Heart left ventricle (tissue), 16 donors: ENCODE measurements around the gene DNAI2. TPM values are rescaled to one million over a fixed set of nuclear protein-coding genes. Genes with fewer than 3 reads are reported as not detected.

Experiments used
- ATAC-seq, 4 donors: fragments of 200-7000 bp; cut with Tn5 transposase; one replicate each; pipeline ENCODE4 v1.9.1; 2020 to 2022; ENCODE audit warnings: moderate library complexity in 4 of 4, mild to moderate bottlenecking in 3 of 4, moderate number of reproducible peaks in 1 of 4
- DNase-seq, 5 donors: peaks; one replicate each; pipeline ENCODE4 v3.0.0-alpha.2; 2020
- H3K27ac ChIP-seq, 12 donors: fragments of 200-600 bp; sonication (generic) in 4 of 12; one replicate each; pipeline versions ENCODE4 v1.5.0 to v1.8.0; 2016 to 2022; ENCODE audit warnings: mild to moderate bottlenecking in 2 of 12
- H3K27me3 ChIP-seq, 9 donors: fragments of 200-600 bp; sonication (generic) in 2 of 9; one replicate each; pipeline versions ENCODE4 v1.5.1 to v1.8.0; 2016 to 2022; ENCODE audit warnings: mild to moderate bottlenecking in 3 of 9
- H3K36me3 ChIP-seq, 9 donors: fragments of 200-600 bp; sonication (generic) in 2 of 9; one replicate each; pipeline versions ENCODE4 v1.5.0 to v1.8.0; 2018 to 2022; ENCODE audit warnings: mild to moderate bottlenecking in 2 of 9
- H3K4me1 ChIP-seq, 12 donors: fragments of 200-600 bp; sonication (generic) in 4 of 12; one replicate each; pipeline versions ENCODE4 v1.5.0 to v1.8.0; 2016 to 2022; ENCODE audit warnings: mild to moderate bottlenecking in 3 of 12
- H3K4me3 ChIP-seq, 12 donors: fragments of 200-600 bp; sonication (generic) in 4 of 12; one replicate each; pipeline versions ENCODE4 v1.5.0 to v1.8.0; 2017 to 2022; ENCODE audit warnings: mild to moderate bottlenecking in 9 of 12, moderate library complexity in 4 of 12
- H3K9me3 ChIP-seq, 12 donors: fragments of 200-600 bp; sonication (generic) in 4 of 12; one replicate each; pipeline versions ENCODE4 v1.5.0 to v1.8.0; 2016 to 2022; ENCODE audit warnings: mild to moderate bottlenecking in 1 of 12
- CTCF ChIP-seq, 12 donors: fragments of 200-600 bp; sonication (generic) in 4 of 12; IDR thresholded peaks; one replicate each; pipeline versions ENCODE4 v1.5.0 to v1.8.0; 2018 to 2022; ENCODE audit warnings: antibody characterized with exemption in 12 of 12, mild to moderate bottlenecking in 5 of 12
- POLR2A ChIP-seq, 2 donors: fragments of 450-650 bp; IDR thresholded peaks; one replicate each; pipeline ENCODE4 v1.6.1; 2017; ENCODE audit warnings: antibody characterized with exemption in 2 of 2, mild to moderate bottlenecking in 2 of 2, moderate library complexity in 2 of 2
- WGBS, 4 donors: extraction: QIAGEN DNeasy Blood & Tissue Kit in 2 of 4; methylation state at CpG; one replicate each; pipeline versions ENCODE4 v1.1.5 to v1.1.7; 2013 to 2018; 5-methylcytosine and 5-hydroxymethylcytosine counted together
- intact Hi-C, 10 donors: fragments of 100-400 bp; cut with DNase I; formaldehyde crosslinking; loops; one replicate each; pipeline versions ENCODE4 v1.11.1 to v1.14.2; 2022
- polyA plus RNA-seq, 2 donors: library from polyadenylated mRNA; stranded (reverse); fragments of 200-250 nt; gene quantifications; one replicate each; pipeline ENCODE4 v1.2.3, GENCODE V29; 2013
- total RNA-seq, 9 donors: library from RNA; depleted of rRNA in 2 of 9; stranded (reverse); fragments of >200 nt in 2 of 9; fragmentation: NEBNext Ultra II Directional in 3 of 9; extraction: Animal tissue kit (Norgen Biotek cat#: 25700) in 3 of 9; gene quantifications; one replicate each; pipeline versions ENCODE4 v1.1.0 to v1.2.4, GENCODE V29; 2016 to 2023
- donor health status: ischemic (EF 13 %, LVEDD 7.1; RV severe dilation, severe dysfunction).
- donor health status: healthy with polysubstance abuse.
- donor health status: DM: no; HTN: yes; CAD: no.
- donor health status: DM: no; HTN: no; CAD: no.
- donor health status: ischemic (EF 25% LVEDD 6.9; RV normal size, moderate dysfunction).
- donor health status: ischemic (EF 25% LVEDD 5.7; RV mildly dilated, moderate dysfunction).
- donor health status: healthy.
- donor health status: DM: yes; HTN: yes; CAD: no.
- donor health status: ischemic (EF 35%, LVEDD 5.7; RV mildly dilated, moderate dysfunction).
- donor health status: nonischemic (EF 11% LVEDD 7.7; RV severe dilation, severe dysfunction).
- donor health status: DM: yes; HTN: yes; CAD: no.
- donor health status: PGD.
- donor health status: ischemic (EF 29% LVEDD 5.4; RV normal size, mild dysfunction).
- donor health status: nonischemic (EF 23%, LVEDD 6.1; RV moderate dilation, normal function).

DNAI2 gene
- total and polyA plus RNA-seq, 11 donors, result not detected

- intact Hi-C loops, result no loop called here
- TF ChIP-seq POLR2A (IDR thresholded peaks at IDR 0.05) (no peak), CTCF (IDR thresholded peaks at IDR 0.05) (no peak)
- no peaks in the 10 kb centered on the region for H3K36me3 ChIP-seq
- no peak for ATAC-seq
- peaks cover 0 to 12% (median 4%) of the 10 kb centered on the region in 9 donors for H3K27me3 ChIP-seq
- peaks cover 0 to 35% (median 23%) of the 10 kb centered on the region in 12 donors for H3K4me1 ChIP-seq
- DNase-seq, result no peak
- WGBS, 4 donors, result 53 to 71% (median 62%) methylated on average over 10 of the region's 10 CpGs
- no peaks in the 10 kb centered on the region for H3K9me3 ChIP-seq
- no peak overlapping the region for H3K27ac ChIP-seq
- no peak overlapping the region for H3K4me3 ChIP-seq
These were observed 3.7 kb upstream of the DNAI2 start for GRCh38 chr17:74270333-74270732.

- peaks cover 0 to 44% (median 24%) of the 10 kb centered on the region in 12 donors for H3K4me1 ChIP-seq
- WGBS, 4 donors, result 83 to 91% (median 87%) methylated on average over 3 of the region's 3 CpGs
- H3K4me3 ChIP-seq, result no peak overlapping the region
- no peak for ATAC-seq
- intact Hi-C loops, result no loop called here
- H3K27ac ChIP-seq, result peak overlapping the region in 3 of 12 donors; percentile 18 to 48 (median 44)
- H3K27me3 ChIP-seq, result peaks cover 0 to 12% (median 4%) of the 10 kb centered on the region in 9 donors
- DNase-seq, result no peak
- no peaks in the 10 kb centered on the region for H3K9me3 ChIP-seq
- H3K36me3 ChIP-seq, result no peaks in the 10 kb centered on the region
- no peak for TF ChIP-seq CTCF (IDR thresholded peaks at IDR 0.05)
- TF ChIP-seq POLR2A (IDR thresholded peaks at IDR 0.05), result no peak
These were observed 2.8 kb upstream of the DNAI2 start for GRCh38 chr17:74271281-74271680.

GRCh38 chr17:74271901-74272561 is 2.0 kb upstream of the DNAI2 start:
- Histone ChIP-seq H3K4me1 (peaks cover 0 to 50% (median 25%) of the 10 kb centered on the region in 12 donors), H3K27ac (peak overlapping the region in 6 of 12 donors; percentile 15 to 57 (median 46)), H3K36me3 (no peaks in the 10 kb centered on the region), H3K4me3 (no peak overlapping the region), H3K9me3 (no peaks in the 10 kb centered on the region), H3K27me3 (peaks cover 0 to 12% (median 4%) of the 10 kb centered on the region in 9 donors)
- 54 to 63% (median 57%) methylated on average over 13 of the region's 13 CpGs for WGBS, 4 donors
- intact Hi-C loops, result no loop called here
- DNase-seq (peak in 4 of 5 donors; percentile 52 to 81 (median 60)), ATAC-seq (peak in 3 of 4 donors; percentile 17 to 54 (median 33))
- TF ChIP-seq POLR2A (IDR thresholded peaks at IDR 0.05) (no peak), CTCF (IDR thresholded peaks at IDR 0.05) (no peak)

- Histone ChIP-seq H3K27me3 (peaks cover 0 to 11% (median 4%) of the 10 kb centered on the region in 9 donors), H3K4me3 (no peak overlapping the region), H3K36me3 (no peaks in the 10 kb centered on the region), H3K27ac (peak overlapping the region in 5 of 12 donors; percentile 18 to 57 (median 44)), H3K9me3 (no peaks in the 10 kb centered on the region), H3K4me1 (peaks cover 0 to 50% (median 25%) of the 10 kb centered on the region in 12 donors)
- 46 to 60% (median 49%) methylated on average over 9 to 10 of the region's 10 CpGs for WGBS, 4 donors
- ATAC-seq, result peak in 3 of 4 donors; percentile 25 to 76 (median 65)
- TF ChIP-seq POLR2A (IDR thresholded peaks at IDR 0.05) (no peak), CTCF (IDR thresholded peaks at IDR 0.05) (no peak)
- intact Hi-C loops, result no loop called here
- DNase-seq, result peak in 4 of 5 donors; percentile 51 to 83 (median 68)
These were observed 1.3 kb upstream of the DNAI2 start for GRCh38 chr17:74272731-74273201.
